Heart left ventricle (tissue), 13 donors: ENCODE results near the gene ZNF277.

Source experiments
- CTCF ChIP-seq, 12 donors: fragments of 200-600 bp; sonication (generic) in 4 of 12; IDR thresholded peaks; one replicate each; pipeline versions ENCODE4 v1.5.0 to v1.8.0; 2018 to 2022; ENCODE audit warnings: antibody characterized with exemption in 12 of 12, mild to moderate bottlenecking in 5 of 12
- POLR2A ChIP-seq, 2 donors: fragments of 450-650 bp; IDR thresholded peaks; one replicate each; pipeline ENCODE4 v1.6.1; 2017; ENCODE audit warnings: antibody characterized with exemption in 2 of 2, mild to moderate bottlenecking in 2 of 2, moderate library complexity in 2 of 2
- donor health status: ischemic (EF 13 %, LVEDD 7.1; RV severe dilation, severe dysfunction).
- donor health status: DM: no; HTN: yes; CAD: no.
- donor health status: DM: no; HTN: no; CAD: no.
- donor health status: ischemic (EF 25% LVEDD 6.9; RV normal size, moderate dysfunction).
- donor health status: ischemic (EF 25% LVEDD 5.7; RV mildly dilated, moderate dysfunction).
- donor health status: ischemic (EF 35%, LVEDD 5.7; RV mildly dilated, moderate dysfunction).
- donor health status: nonischemic (EF 11% LVEDD 7.7; RV severe dilation, severe dysfunction).
- donor health status: DM: yes; HTN: yes; CAD: no.
- donor health status: PGD.
- donor health status: ischemic (EF 29% LVEDD 5.4; RV normal size, mild dysfunction).
- donor health status: nonischemic (EF 23%, LVEDD 6.1; RV moderate dilation, normal function).

DNA sequence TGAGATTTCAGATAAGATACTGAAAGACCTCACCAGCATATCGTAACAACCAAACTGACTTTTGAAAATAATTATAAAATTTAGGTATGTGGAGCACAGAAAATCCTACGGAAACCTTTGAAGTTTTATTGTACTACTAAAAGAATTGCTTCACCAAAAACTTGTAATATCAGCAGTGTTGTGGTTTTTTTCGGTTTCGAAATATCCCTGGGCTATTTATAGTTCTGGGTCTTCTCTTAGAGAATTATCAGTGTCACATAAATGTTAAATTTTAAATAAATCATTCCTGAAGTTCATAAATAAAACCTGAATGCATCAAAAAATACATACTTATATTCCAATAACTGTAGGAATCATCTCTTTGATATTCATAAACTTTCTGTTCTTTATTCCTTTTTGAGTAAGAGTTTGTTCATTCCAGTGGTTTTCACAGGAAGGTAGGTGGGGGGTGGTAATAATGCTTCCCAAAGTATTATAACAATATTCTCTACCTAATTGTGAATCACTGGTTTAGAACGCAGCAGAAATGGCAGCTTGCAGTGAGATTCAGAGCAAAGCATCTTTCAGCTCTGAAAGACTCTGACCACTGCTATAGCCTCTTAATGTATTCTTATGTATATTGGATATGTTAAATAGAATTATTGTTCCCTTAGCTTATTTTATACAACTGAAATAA, 60.2 kb downstream of the ZNF277 start:
- TF ChIP-seq CTCF (IDR thresholded peaks at IDR 0.05) (no peak), POLR2A (IDR thresholded peaks at IDR 0.05) (no peak)
